SIG-M5 treated with dmso at 0.1 percent for 504 hours (cell line): ENCODE measurements around the gene SLC26A9.
A peak's percentile ranks its signal among the peaks of the same experiment; 100 is the strongest.

ENCODE experiments used
- DNase-seq: peaks from one replicate; lab custom pipeline; 2025; ENCODE audit not compliant: unreplicated experiment; lab: John Stamatoyannopoulos, UW

Gene SLC26A9, protein sequence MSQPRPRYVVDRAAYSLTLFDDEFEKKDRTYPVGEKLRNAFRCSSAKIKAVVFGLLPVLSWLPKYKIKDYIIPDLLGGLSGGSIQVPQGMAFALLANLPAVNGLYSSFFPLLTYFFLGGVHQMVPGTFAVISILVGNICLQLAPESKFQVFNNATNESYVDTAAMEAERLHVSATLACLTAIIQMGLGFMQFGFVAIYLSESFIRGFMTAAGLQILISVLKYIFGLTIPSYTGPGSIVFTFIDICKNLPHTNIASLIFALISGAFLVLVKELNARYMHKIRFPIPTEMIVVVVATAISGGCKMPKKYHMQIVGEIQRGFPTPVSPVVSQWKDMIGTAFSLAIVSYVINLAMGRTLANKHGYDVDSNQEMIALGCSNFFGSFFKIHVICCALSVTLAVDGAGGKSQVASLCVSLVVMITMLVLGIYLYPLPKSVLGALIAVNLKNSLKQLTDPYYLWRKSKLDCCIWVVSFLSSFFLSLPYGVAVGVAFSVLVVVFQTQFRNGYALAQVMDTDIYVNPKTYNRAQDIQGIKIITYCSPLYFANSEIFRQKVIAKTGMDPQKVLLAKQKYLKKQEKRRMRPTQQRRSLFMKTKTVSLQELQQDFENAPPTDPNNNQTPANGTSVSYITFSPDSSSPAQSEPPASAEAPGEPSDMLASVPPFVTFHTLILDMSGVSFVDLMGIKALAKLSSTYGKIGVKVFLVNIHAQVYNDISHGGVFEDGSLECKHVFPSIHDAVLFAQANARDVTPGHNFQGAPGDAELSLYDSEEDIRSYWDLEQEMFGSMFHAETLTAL

DNA sequence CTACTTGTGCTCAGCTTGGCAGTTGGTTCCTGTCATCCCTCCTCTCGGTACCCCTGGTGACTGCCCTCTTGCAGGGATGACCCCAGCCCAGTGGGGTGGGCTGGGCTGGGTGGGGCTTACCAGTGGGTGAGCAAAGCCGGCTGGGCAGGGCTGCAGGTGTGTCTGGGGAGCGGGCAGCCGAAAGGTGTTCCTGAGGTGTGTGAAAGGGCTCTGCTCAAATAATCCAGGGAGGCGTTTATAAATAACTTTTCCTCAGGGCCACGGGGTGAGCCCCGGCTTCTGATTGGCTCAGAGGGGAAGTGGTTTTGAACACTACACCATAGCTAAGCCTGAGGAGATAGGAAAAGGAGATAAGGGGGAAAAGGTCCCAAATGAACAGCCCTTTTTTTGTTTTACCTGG lies at the start of gene SLC26A9:
Gene SLC26A9 (minus strand): TSS at position 212 of the 400 bp plus-strand sequence. CDS start 7,636 bp downstream, outside the sequence.
- DNase-seq: no peak

DNA sequence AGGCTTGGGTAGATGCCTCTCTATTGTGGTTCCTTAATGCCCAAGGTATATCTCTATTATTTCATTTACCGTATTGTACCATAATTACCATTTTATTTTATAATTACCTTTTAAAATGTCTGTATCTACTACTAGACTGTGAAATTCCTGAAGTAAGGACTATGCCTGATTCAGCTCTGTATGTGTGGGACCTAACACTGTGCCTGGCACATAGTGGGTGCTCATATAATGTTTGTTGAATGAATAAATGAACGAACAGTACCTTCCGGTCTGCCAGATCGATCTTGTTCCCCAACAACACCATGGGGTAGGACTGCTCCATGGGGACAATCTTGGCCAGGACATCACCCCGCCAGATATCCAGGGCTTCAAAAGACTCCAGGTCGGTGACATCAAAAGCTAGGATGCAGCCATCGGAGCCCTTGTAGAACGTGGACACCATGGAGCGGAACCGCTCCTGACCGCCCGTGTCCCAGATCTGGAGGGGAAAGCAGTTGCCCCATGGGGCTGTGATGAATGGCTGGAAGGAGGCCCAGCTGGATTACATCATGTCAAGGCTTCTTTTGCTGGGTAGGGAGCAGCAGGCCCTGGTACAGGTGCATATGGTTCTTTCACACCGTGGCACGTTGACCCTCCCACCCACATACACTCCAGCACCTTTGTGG lies 49.1 kb upstream of the SLC26A9 start:
- no peak for DNase-seq

DNA sequence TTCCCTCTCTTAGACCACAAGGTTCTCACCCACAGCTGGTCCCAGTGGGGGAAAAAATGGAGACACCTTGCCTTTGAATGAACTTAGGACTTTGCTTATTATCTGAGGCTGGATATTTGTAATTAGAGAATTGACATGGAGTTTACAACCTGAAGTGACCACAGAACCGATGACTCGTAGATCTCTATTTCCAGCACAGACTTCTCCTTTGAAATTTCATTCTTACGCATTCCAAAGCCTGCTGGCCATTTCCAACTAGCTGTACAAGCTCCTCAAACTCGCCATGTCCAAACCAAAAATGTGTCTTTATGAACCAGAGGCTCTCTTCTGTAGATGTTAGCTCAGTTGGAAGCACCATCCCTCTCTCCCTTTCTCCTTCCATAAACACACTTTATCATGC lies 48.0 kb upstream of the SLC26A9 start:
- DNase-seq: peak; percentile 32

DNA sequence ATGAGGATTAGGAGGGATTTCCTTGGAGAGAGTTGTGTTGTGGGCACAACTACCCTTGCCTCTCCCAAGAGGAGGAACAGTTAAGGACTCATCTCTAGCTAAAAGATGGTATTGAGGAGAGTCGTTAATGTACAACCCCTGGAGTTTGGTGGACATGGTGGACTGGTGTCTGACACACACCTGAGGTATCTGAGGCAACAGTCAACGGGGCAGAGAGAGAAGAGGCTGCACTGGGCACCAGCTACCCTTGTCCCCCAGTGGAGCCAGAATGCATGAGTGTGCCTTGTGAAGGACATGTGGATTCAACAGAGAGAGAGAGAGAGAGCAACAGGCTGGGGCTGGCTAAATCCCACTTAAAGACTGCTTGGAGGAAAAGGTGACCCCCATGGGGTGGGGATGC lies 47.0 kb upstream of the SLC26A9 start:
- DNase-seq: no peak

DNA sequence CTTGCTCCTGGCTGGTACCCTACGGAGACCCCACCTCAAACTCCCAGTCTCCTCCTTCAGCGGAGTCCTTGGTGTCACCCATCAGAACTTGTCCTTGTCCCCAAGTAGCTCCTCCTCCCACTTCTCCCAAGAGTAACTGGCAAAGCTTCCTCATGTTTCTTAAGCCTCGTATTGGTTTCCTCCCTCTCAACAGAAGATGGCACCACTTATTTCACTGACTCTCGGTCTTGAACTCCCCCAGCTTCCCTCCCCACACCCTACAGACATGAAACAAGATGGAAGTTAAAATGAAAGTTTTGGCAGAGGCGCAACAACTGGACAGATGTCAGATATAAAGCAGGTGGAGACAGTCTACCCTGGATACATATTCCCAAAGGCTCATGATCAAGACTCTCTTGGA lies 46.5 kb upstream of the SLC26A9 start:
- DNase-seq: peak; percentile 40

DNA sequence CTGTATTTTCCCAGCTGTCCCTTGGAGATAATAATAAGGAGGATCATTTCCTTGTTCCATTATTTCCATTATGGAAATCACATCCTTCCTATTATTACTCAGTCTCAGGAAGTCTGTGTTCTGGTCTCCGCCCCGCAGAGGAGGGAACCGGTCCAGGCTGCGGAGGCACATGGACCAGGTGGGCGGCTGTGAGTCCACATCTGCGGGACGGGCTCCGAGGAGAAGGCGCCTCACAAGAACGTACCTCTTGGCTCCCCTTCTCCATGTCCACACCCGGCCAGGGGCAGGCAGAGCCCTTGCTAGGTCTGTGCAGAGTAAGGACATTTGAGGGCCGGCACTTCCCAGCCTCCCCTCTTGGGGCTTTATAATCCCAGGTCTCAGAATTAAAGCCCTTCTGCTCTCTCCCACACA lies 45.3 kb upstream of the SLC26A9 start:
- DNase-seq: no peak

DNA sequence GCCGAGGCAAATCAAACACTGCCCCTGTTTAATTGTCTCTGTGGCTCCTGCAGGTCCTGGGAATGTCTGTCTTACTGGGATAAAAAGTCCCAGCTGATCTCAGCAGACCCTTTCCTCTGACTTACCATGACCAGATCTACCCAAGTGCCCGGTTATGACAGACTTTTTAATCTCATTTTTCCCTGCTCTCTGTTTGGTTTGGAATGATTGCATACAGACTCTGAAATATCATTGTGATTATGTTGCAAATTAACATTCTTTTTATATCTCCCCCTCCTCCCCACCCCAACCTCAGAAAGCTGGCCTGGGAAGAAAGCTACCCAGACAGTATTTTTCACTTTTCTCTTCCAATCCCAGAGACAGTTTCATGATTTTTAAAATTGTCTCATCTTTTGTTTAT lies 43.6 kb upstream of the SLC26A9 start:
- no peak for DNase-seq

DNA sequence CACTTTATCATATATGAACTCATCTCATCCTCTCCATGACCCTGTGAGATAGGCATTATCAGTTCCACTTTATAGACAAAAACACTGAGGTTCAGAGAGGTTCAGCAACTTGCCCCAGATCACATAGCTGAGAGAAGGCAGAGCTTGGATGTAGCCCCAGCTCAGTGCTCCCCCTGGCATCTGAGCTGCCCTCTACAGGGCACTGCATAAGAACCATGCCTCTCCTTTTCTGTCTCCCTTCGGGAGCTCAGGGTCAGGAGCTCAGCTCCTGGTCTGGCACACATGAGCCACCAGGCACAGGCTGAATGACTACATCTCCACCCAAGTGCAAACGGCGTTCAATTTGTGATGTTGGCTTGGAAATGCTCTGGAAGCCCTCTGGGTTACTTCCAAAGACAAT lies 43.0 kb upstream of the SLC26A9 start:
- DNase-seq: no peak

DNA sequence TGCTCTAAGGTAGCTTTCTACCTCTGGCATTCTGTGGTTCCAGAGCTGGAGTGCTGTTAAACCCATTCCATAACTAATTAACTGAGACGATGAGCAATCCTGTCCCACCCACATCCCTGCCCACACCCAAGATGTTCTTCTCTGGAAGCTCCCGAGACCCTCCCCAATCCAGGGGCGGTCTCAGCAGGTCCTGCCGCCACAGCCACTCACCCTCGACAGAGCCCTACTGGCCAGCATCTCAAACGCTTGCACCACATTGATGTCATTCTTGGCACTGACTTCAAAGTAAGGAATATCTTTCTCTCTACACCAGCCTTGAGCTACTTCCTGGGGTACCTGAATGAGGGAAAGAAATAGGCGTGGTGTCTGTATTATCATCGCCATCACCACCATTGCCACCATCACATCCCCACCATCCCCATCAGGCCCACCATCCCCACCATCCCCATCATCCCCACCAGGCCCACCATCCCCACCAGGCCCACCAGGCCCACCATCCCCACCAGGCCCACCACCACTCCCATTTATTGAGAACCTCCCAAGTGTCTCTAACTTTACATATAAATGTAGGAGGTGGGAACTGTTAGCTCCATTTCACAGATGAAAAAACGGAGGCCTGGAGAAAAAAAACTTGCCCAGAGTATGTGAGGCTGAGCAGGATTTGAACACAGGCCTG lies 42.2 kb upstream of the SLC26A9 start:
- DNase-seq: no peak

DNA sequence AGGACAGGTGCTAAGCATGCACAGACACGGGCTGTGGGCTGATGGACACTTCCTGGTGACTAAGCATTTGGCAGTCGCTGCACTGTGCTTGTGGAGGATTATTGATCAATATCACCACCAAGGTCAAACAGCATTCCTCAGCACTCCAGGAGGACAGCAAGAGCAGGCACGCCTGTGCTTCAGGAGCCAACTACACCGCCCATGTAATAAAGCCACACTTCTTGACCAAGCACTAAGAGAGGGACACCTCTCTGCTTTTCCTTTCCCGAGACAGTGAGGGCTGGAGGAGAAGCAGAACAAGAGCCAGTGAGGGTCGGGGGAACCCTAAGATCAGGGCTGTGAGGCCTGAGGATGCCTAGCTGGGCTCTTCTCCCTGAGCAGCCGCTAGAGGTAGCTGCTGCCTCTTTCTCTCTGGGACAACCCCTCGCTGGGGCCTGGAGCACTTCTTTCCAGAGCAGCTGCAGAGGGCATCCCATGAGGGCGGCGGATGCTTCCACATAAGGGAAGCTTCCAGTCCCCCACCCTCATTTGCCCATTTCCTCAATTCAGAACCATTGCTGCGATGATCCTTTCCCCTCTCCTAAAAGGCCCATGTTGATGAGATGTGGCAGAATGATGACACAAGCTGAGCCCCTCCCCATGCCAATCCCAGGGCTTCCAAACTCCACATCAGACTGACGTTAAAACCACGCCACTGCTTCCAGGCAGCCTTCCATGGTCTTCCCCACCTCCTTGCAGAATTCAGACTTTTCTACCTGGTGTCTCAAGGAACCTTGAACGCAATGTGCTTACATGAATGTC lies 40.9 kb upstream of the SLC26A9 start:
- peak; percentile 73 for DNase-seq

DNA sequence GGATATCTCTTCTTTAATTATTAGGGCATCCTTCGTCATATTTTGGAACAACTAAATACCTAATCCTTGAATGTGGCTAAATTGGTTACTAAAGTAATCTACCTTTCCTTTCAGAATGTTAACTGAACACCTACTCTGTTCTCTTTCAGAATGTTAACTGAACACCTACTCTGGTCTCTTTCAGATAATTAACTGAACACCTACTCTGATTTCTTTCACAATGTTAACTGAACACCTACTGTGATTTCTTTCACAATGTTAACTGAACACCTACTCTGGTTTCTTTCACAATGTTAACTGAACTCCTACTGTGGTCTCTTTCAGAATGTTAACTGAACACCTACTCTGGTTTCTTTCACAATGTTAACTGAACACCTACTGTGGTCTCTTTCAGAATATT lies 38.0 kb upstream of the SLC26A9 start:
- no peak for DNase-seq

DNA sequence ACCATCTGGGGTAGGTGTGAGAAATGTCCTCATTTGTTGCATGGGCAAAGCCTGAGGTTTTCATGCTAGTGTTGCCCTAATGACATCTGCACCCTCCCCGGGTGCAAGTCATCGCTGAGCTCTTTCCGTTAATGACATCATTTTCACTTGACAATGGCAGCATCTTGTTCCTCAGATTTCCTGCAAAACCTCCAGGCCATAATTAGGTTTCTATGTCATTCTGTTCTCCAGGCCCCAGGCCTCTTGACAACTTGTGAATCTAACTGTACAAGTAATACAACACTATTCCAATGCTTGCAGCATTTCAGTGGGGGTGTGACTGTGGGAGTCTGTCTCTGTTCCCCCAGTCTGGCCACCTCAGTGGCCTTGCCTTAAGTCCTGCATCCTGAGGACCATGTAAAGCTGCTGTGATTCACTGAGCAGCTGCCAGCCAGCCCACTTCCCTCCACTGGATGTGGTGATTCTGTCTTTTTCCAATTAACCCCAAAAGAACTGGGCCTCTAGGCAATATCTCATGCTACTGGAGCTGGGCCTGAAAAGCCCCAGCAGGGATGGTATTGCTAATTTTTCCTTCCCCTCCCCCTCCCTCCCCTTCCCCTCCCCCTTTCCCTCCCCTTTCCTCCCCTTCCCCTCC lies 37.1 kb upstream of the SLC26A9 start:
- no peak for DNase-seq

DNA sequence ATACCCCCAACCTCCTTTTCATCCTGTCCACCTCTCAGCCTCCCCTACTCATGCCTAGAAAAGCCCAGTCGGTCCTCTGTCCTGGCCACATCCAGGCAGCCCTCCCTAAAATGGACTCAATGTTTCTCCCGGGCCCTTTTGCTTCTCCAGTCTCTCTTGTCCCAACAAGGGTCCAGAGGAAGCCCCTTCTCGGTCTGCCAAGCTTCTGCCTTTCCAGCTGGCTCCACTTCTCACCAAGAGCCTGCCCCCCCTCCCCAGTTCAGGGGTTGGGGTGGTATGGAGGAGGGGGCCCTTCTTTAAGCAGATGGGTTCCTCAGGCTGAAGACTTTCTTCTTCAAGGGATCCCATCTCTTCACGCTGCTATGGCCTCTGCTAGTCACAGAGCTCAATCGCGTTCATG lies 36.0 kb upstream of the SLC26A9 start:
- DNase-seq: no peak

DNA sequence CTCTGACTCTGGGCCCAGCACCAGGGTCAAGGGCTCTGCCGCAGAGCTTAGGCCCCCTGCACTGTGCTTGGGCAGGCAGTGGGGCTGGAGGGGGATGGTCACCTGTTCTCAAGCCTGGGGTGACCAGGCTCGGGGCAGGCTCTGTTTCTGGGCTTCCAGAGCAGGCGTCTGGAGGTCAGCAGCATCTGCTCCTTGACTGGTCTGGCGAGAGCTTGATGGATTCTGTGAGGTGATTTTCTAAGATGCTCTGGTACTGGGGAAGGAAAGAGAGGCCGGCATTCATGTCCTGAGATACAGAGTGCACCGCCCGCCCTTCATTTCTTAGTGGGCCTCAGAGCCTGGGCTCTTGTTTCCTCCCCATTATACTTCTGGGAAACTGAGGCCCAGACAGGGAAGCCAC lies 35.4 kb upstream of the SLC26A9 start:
- DNase-seq: no peak

DNA sequence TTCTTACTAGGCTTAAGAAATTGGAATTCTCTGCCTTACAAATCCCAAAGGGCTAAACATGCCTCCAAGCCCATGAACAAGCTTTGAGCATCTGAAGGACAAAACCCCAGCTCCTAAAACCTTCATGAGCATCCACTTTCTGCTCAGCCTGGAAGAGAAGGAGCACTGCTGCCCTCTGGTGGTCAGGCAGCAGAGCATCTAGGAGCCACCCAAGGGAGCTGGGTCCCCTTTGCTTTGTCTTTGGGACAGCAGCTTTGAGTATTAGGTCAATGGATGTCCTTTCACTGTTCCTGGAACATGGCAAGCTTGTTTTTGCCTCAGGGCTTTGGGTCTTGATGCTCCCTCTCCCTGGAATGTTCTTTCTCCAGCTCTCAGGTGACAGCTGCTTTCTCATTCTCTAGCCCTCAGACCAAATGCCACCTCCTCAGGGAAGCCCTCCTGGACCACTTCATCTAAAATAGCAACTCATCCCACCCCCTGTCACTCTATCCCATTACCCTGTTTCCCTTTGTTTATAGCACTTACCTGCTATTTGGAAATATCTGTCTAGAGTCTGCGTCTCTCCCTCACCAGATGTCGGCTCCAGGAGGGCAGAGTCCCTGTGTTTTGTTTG lies 34.3 kb upstream of the SLC26A9 start:
- peak; percentile 89 for DNase-seq

DNA sequence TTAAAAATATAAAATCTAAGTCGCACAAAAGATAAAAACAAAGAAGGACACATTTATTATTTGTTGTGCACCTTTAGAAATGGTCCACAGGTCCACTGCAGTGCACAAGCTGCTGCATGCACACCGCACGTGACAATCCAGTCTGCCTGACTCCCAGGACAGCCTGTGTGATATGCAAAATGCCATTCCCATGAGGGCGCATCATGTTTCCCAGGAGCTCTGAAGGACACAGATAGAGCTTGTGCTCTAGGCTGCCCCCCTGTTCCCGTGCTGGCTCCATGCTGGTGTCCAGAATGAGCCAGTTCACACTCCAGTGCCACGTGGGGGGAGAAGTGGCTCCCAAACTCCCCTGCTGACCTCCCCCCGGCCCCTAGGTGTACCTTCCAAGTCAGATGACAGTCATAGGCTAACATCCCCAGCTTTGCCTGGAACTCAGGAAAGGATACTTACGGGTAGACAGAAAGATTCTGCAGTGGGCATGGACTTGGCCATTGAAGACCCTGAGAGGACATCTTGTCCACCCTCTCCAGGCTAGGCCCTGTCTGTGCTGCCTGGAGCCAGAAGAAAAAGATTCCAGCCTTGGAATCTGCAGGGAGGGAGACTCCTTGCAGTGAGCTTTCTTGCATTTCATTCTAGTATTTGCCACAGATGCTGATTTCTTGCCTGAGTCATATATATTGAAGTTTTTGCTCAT lies 33.6 kb upstream of the SLC26A9 start:
- no peak for DNase-seq

DNA sequence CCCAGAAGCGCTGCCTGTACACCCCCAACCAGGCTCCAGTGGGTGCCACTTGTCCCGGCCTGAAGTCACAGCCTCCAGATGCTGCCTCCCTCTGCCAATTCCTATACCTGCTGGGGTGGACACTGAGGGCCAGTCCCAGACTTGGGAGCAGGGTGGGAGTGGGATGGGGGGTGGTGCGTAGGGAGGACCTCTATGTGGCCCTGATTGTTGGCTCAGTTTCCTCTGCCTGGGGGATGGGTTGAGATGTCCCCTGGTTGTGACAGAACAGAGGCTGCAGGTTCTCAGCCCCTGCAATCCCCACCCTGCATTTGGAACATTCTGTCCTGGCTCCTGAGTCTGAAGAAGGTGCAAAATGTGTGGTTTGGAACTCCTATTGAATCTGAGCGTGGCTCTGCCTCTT lies 32.8 kb upstream of the SLC26A9 start:
- no peak for DNase-seq

DNA sequence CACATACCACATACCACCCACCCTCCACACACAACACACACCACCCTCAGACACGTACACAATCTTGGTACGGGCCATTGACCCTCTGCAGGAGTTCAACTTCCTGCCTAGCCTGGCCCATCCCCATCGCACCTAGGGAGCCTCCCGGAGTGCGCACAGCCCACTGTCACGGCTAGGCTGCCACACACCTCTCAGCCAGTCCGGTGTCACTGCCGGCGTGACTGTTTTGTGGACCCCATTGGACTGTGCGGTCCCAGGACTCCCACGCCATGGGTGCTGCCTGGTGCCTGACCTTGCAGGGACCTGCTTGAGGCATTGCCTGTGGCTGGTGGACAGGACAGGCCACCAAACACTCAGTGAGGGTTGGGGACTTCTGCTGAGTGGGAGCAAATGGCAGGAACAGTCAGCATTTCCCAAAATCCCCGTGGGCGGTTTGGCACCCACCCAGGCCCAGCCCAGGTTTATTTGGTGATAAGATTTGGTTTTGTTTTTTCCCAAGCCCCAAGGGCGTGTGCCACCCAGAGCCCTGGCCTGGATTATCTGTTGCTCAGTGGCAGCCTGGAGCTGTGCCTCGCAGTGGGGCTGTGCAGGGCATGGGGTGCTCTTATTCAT lies 32.2 kb upstream of the SLC26A9 start:
- DNase-seq: no peak

DNA sequence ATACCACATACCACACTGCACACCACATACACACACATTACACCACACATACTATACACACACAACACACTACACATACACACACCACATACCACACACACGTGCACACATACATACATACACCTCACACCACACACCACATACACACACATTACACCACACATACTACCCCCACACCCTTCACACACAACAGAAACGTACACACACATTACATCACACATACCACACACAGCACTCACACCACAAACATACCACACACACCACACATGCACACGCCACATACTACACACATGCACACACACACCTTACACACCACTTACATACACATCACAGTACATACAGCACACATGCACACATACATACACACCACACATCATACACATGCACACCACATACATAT lies 31.5 kb upstream of the SLC26A9 start:
- DNase-seq: no peak
